Measurements from ENCODE around the gene FAM53B.

DNA sequence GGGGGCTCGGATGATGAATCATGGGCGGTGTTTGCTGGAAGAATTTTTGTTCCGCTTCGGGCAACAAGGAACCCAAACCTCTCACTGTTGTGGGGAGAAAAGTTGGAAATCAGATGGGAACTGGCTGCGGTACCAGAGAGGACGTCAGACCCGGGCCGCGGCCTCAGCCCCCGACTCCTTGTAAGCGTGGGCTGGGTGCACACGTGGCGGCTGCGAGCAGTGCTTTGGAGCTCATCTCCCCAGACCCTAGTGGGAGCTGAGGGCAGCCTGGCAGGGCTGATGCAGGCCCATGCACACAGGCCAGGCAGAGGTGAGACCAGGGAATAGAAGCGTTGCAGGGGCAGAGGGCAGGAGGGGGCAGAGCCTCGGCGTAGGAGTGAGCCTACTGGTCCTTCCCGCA is 136.5 kb downstream of the FAM53B start:
- TF ChIP-seq GATA2 (IDR thresholded peaks at IDR 0.05; ENCODE audit: low read depth, low read length) (no peak), GATA3 (IDR thresholded peaks at IDR 0.05; ENCODE audit: low read depth, low read length) (no peak)

All from SH-SY5Y (cell line).